H4 (cell line): ENCODE measurements around the gene TACR2. TPM values are rescaled to one million over a fixed set of nuclear protein-coding genes. Genes with fewer than 3 reads are reported as not detected.

Experiments used
- DNase-seq: peaks from one replicate; pipeline ENCODE4 v3.0.0-alpha.2; 2015; ENCODE audit warnings: low spot score
- total RNA-seq: library from RNA; depleted of rRNA; stranded (reverse); fragments of >200 nt; shearing (Covaris generic); gene quantifications from 2 replicates; pipeline ENCODE4 v1.2.3, GENCODE V29; 2014; rRNA removed

TACR2 gene
- total RNA-seq = not detected in 2 replicates

DNA sequence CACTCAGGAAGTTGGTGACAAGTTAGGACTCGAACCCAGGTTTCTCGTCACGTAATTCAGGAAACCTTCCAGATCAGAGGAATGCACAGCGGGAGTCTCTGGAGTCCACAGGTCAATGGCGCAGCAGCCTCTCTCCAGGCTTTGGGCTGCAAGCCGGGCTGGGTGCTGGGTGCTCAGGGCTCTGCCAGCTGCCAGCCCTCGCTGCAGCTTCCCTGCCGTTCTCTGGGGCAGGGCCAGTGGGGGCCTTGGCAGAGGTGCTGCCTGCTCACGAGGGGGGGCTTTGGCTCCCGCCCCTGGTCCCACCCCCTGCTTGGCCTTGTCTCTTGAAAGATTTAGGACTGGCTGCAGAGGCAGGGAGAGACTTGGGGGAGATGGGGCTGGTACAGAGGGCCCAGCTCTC lies at the start of gene TACR2:
TACR2 (minus strand) TSS at position 224 of the 400 bp plus-strand sequence. CDS start 595 bp downstream, outside the sequence.
- DNase-seq = no peak

GRCh38 chr10:69466158-69466490 lies 49.4 kb upstream of the TACR2 start:
- DNase-seq = no peak

DNA sequence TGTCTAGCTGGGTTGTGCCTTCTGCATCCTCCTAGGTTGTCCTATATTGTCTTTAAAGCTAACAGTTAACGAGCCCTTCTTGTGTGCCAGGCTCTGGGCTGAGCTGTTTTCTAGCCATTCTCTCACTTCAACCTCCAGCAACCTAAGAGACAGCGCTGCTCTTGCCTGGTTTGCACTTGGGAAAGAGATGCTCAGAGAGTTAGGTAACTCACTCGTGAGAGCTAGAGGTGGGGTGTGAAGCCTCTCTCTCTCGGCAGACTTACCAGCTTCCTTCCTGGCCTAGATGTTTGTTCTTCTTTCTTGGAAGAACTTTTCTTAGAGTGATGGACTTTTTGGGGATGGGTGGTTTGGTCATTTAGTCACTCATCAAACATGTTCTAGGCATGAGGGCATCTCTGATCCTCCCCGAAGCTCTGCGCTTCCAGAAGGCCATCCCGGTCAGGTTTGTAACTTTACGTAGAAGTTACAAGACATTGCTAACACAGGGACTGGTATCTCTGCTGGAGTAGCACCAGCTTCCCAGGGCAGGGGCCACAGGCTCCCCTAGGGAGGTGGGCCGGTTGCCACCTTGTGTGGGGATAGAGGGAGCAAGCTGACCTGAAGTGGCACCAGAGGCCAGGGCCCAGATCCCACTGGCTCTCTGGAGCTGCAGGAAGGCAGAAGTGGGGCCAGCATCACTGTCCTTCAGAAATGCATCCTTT lies 48.9 kb upstream of the TACR2 start:
- no peak for DNase-seq

DNA sequence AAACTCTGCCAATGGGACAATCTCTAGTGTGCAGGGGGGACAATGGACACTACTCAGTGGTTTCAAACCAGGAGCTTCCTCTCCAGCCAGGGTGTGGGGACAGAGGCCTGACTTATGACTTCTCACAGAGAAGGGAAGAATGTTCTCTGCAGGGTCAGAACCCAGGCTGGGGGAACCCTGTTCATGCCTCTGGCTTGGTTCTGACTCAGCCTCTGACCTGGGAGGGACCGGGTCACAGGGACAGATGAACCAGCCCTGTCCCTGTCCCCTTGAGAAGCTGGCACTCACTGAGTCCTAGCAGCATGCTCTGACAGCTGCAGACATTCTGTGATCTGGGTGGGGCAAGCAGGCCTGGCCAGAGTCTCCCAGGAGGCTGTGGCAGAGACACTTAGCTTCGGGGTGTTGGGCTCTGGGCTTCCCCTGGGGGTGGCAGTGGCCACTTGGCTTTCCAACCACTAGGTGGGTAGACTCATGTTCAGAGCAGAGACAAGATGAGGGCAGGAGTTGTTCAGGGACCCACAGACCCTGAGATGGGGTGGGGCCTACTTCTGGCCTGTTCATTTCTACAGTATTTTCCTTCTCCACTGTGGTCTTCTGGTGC lies 48.2 kb upstream of the TACR2 start:
- no peak for DNase-seq

DNA sequence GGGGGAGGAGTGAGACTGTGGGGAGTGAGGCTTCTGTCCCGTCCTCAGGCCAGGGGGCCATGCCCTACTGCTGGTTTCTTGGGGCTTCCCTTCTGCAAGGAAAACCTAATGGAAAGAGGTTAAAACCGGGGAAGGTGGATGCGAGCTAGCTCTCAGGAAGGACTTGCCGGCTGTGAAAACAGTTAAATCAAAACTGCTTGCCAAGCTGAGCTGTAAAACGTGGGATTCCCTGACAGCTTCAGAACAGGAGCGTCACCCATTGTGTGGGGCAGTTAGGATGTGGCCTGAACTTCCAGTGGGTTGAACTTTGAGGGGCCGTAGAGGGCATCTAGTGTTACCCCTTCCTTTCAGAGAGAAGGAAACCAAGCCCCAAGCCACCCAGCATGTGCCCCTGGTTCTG lies 47.7 kb upstream of the TACR2 start:
- no peak for DNase-seq

GRCh38 chr10:69463886-69464285 lies 47.2 kb upstream of the TACR2 start:
- DNase-seq = no peak

DNA sequence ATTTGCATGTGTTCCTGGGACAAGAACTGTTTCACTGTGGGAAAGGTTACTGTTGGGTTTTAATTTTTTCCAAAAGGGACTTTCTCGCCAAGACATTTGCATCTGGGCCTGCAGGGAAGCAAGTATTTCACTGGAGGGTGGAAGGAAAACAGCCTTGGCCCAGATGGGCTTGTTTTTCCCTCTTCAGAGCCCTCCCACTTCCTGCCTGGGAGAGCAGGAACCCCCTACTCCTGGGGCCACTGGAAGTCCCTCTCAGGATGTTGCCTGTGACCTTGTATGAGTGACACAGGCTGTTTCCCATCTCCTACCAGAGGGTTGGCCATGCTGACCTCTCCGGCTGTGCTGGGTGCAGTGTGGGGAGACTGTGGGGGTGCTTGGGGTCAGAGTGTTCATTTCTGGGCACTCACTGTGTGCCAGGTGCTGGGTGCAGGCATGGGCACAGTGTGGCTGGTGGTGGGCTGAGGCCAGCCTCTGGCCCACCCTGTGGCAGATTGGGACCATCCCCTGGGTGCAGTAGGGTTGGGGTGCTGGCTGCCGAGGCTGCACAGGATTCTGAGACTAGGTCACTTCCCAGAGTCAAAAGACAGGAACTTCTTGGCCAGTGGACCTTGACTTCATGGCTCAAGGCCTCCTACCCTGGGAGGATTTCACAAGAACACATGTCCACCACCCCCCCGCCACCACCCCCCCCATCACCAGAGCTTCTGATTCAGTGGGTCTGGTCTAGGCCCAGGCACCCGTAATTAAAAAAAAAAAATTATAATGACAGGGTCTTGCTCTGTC lies 44.7 kb upstream of the TACR2 start:
- no peak for DNase-seq

DNA sequence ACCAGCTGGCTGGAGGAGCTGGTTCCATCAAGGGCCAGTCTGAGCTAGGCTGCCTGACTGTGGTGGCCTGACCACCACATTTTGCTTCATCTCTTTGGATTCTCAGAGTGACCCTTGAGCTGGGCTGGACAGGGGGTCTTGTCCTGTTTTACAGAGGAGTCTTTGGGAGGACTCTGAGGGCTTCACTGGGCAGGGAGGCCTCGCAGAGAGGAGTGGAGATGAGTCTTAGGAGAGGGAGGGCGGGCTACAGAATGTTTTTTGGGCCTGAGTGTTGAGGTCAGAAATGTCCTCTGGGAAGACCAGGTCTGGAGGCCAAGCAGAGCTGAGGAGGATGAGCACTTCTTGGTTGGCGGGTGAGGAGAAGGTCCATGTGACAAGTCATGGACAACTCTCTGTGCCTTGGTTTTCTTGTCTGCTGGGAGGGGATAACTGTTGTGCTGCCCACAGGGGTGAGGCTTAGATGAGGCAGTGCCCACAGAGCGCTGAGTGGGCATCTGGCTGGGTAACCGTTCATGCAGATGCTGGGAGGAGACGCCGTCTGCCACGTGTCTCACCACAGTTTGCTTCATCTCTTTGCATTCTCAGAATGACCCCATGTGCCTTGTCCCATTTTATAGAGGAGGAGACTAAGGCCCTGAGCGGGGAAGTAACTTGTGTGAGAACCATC lies 44.0 kb upstream of the TACR2 start:
- no peak for DNase-seq

DNA sequence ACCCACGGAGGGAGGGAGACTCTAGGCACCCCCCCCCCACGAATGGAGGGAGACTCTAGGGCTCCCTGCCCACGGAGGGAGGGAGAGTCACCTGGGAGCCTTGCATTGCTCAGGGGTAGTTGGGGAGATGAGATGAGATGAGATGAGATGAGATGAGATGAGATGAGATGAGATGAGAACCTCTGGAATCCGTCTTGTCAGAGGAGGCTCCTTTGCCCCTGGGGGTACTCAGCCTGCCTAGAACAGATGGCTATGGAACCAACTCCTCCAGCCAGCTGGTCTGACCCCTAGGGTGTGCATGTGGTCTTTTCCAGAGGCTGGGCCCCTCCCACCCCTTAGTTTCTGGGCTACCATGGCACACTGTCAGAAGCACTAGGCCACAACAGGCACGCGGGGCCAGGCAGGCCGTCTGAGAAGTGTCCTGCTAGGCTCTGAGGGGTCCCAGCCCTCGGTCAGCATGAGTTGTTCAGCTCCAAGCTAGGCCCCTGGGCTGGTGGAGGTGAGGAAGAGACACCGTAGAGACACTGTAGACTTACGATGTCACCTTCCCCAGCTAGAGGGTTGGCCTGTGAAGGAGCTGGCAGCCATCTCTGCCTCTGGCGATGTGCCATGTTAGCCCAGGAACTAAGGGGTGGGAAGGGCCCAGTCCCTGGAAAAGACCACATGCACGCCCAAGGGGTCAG lies 43.3 kb upstream of the TACR2 start:
- DNase-seq = no peak

DNA sequence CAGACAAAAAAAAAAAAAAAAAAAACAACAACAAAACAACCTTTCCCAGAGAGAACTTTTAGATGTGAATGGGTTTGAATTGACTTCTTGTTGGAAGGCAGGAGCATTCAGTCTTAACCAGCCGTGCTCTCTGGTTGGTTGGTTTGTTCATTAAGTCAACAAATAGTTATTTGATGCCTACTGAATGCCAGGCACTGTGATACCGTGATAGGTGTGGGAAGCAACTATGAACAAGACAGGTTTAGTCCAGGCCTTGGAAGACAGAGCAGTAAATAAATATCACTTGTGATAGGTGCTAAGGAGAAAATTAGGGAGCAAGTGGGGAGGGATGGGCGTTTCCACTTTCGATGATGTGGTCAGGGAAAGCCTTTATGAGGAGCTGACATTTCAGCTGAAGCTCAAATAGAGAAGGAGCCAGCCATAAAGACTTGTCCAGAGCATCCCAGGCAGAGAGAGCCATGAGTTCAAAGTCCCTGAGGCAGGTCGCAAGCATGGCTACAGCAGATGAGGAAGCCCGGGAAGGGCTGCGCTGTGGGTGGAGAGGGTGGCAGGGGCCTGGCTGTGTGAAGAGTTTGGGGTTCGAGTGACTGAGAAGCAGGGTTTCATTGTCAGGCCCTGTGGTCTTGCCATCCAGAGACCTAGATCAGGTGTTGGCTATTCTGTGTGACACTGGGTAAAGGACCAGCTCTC lies 42.5 kb upstream of the TACR2 start:
- no peak for DNase-seq

DNA sequence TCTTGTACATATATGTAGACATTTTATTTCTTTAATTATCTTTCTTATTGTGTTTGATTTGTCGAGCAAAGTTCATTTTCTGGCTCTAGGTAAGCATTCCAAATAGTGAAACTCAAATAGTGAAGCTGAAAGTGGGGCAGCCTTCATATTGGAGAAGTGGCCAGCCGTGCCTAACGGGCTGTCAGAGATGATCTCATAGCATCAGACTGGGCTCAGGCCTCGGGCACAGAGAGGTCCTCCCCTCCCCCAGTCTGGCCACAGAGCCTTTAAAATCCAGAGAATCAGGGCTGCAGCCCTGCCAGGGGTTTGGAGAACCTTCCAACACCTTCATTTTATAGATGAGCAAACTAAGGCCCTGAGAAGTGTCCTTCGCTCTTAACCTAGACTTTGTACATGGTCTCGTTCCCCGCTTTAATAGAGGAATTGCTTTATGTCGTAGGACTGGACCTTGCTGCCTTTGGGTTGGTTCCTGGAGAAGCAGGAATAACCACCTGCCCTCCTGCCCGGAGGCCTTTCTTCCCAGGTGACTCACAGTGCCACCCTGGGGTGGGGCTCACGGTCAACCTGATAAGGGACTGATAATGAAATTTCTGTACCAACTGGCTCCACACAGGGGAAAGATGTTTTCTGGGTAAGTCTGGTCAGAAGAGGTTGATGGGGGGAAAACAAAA lies 41.8 kb upstream of the TACR2 start:
- no peak for DNase-seq

GRCh38 chr10:69457771-69458237 lies 41.1 kb upstream of the TACR2 start:
- no peak for DNase-seq

GRCh38 chr10:69456880-69457693 lies 40.4 kb upstream of the TACR2 start:
- DNase-seq = peak; percentile 39

- DNase-seq = no peak
These were observed 38.5 kb upstream of the TACR2 start for GRCh38 chr10:69455006-69455763.

GRCh38 chr10:69453795-69454194 lies 37.1 kb upstream of the TACR2 start:
- DNase-seq = no peak

DNA sequence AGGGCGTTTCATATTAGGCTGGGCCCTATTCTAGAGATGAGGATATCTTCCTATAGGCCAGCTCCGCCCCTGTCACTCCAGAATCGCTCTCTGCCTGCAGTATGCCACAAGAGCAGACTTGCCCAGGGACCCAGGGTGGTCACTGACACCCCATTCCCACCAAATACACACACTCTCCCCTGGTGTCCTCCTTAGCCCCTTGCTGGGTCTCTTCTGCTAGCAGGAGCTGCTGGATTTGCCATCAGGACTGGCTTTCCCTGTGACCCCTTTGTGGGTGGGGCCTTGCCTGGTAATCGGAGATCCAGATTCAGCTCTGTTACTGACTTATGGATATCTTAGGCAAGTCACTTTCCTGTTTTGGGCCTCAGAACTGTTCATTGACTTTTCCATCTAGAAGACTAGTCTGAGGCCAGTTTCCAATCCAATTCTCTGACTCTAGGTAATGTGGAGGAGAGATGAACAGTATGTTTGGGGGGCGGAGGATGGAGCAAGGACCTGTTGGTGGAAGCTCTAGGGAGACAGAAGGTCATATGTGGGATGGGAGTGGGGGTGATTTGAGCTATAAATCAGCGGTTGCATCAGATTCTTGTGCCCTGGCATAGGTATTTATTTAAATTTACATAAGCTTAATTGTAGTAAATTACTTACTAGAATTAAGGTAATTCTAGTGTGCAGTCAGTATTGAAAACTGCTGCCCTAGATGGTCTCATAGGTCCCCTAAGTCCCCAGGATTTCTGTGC lies 36.1 kb upstream of the TACR2 start:
- no peak for DNase-seq

- no peak for DNase-seq
These were observed 35.1 kb upstream of the TACR2 start for GRCh38 chr10:69451784-69452251.

DNA sequence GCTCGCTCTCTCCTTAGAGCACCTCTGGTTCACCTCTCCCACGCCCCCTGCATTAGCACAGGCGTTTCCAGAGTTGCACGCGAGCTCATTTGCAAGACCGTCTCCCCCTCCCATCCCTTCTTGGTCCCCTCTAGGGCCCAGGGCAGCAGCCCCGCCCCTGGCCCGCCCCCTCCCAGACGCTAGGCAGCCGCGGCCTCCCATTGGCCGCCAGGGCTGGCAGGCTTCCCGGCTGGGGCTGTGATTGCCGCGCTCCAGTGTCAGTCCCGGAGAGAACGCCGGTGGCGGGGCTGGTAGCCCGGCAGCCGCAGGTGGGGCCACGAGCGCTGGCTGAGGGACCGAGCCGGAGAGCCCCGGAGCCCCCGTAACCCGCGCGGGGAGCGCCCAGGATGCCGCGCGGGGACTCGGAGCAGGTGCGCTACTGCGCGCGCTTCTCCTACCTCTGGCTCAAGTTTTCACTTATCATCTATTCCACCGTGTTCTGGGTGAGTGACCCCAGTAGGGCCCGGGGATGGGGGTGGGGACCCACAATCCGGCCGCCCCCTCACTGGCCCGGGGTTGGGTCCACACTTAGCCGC lies 34.6 kb upstream of the TACR2 start, which contains the start of gene TSPAN15:
TSPAN15 (plus strand) TSS at position 257 of the 575 bp plus-strand sequence; CDS start at position 387, 130 bp downstream.
- DNase-seq = no peak
